Caco-2 (cell line): Measurements from ENCODE around the gene FUT2. TPM values are rescaled to one million over a fixed set of nuclear protein-coding genes. Genes with fewer than 3 reads are reported as not detected.

Experiments
- BruUV-seq: library from RNA; stranded (reverse); fragments of 400-500 nt; replicated peaks from 2 replicates; lab custom pipeline; 2021; lab: Mats Ljungman, UMichigan
- CTCF ChIA-PET: fragments of 300-600 bp; sonication (Branson Sonifier 250); formaldehyde crosslinking; loops from one replicate; lab custom pipeline; 2022; ENCODE audit warnings: antibody characterized with exemption; lab: Charles Lee
- POLR2A ChIA-PET: fragments of 300-600 bp; sonication (Branson Sonifier 250); formaldehyde crosslinking; loops from one replicate; lab custom pipeline; 2022; ENCODE audit warnings: antibody characterized with exemption; lab: Charles Lee
- DNase-seq, 2 experiments: peaks; one replicate each; pipeline versions ENCODE4 v3.0.0 to v3.0.0-alpha.2; 2020 to 2022
- H3K27me3 ChIP-seq: replicated peaks from 2 replicates; pipeline ENCODE4 v1.6.0; 2011; ENCODE audit warnings: low read length; ENCODE audit not compliant: control insufficient read depth, insufficient read depth
- H3K36me3 ChIP-seq: 2 replicates; pipeline ENCODE4 v1.5.1; 2011; ENCODE audit warnings: low read length; ENCODE audit not compliant: control insufficient read depth, insufficient read depth
- H3K4me1 ChIP-seq: fragments of 250-450 bp; sonication (Bioruptor Pico); 2 replicates; pipeline ENCODE4 v1.5.1; 2020; ENCODE audit warnings: mild to moderate bottlenecking
- H3K4me3 ChIP-seq: 2 replicates; pipeline ENCODE4 v1.5.1; 2011; ENCODE audit warnings: low read depth, mild to moderate bottlenecking, control low read depth, low read length
- H3K9me3 ChIP-seq: fragments of 250-450 bp; sonication (Bioruptor Pico); 2 replicates; pipeline ENCODE4 v1.5.1; 2020; ENCODE audit warnings: mild to moderate bottlenecking, moderate library complexity
- H3K27ac Mint-ChIP-seq: one replicate; pipeline ENCODE4 v1.8.0; 2022; ENCODE audit warnings: mixed read lengths; ENCODE audit not compliant: unreplicated experiment
- H3K27me3 Mint-ChIP-seq: one replicate; pipeline ENCODE4 v1.8.0; 2022; ENCODE audit warnings: mixed read lengths; ENCODE audit not compliant: insufficient read depth, unreplicated experiment
- H3K36me3 Mint-ChIP-seq: one replicate; pipeline ENCODE4 v1.8.0; 2022; ENCODE audit warnings: mild to moderate bottlenecking, mixed read lengths; ENCODE audit not compliant: insufficient read depth, unreplicated experiment
- H3K4me1 Mint-ChIP-seq: one replicate; pipeline ENCODE4 v1.8.0; 2022; ENCODE audit warnings: low read depth, mixed read lengths; ENCODE audit not compliant: unreplicated experiment
- H3K4me3 Mint-ChIP-seq: one replicate; pipeline ENCODE4 v1.8.0; 2022; ENCODE audit warnings: mild to moderate bottlenecking, moderate library complexity, mixed read lengths; ENCODE audit not compliant: unreplicated experiment
- H3K9me3 Mint-ChIP-seq: one replicate; pipeline ENCODE4 v1.8.0; 2022; ENCODE audit warnings: mixed read lengths; ENCODE audit not compliant: unreplicated experiment
- intact Hi-C: fragments of 100-400 bp; cut with micrococcal nuclease; formaldehyde crosslinking; loops from one replicate; pipeline ENCODE4 v1.10.0; 2022; ENCODE audit not compliant: unreplicated experiment
- total RNA-seq: library from RNA; stranded (reverse); gene quantifications from 2 replicates; pipeline ENCODE4 v1.2.3, GENCODE V29; 2022
- TF ChIP-seq, protein P1 (sequence below), 2 experiments: fragments of 200-600 bp in 1 of 2; IDR thresholded peaks; 1 replicate in 1 of 2; 2 replicates in 1 of 2; pipeline versions ENCODE4 v1.5.1 to v1.8.0; 2011 to 2022; ENCODE audit warnings: antibody characterized with exemption in 1 of 2, control low read depth in 1 of 2, inconsistent platforms in 1 of 2, low read depth in 1 of 2, low read length in 1 of 2, mild to moderate bottlenecking in 1 of 2, moderate library complexity in 1 of 2; ENCODE audit not compliant: insufficient read depth in 1 of 2, severe bottlenecking in 1 of 2, unreplicated experiment in 1 of 2

The FUT2 gene
- total RNA-seq, 1 experiment from 2014 or later = 13.5 TPM

DNA sequence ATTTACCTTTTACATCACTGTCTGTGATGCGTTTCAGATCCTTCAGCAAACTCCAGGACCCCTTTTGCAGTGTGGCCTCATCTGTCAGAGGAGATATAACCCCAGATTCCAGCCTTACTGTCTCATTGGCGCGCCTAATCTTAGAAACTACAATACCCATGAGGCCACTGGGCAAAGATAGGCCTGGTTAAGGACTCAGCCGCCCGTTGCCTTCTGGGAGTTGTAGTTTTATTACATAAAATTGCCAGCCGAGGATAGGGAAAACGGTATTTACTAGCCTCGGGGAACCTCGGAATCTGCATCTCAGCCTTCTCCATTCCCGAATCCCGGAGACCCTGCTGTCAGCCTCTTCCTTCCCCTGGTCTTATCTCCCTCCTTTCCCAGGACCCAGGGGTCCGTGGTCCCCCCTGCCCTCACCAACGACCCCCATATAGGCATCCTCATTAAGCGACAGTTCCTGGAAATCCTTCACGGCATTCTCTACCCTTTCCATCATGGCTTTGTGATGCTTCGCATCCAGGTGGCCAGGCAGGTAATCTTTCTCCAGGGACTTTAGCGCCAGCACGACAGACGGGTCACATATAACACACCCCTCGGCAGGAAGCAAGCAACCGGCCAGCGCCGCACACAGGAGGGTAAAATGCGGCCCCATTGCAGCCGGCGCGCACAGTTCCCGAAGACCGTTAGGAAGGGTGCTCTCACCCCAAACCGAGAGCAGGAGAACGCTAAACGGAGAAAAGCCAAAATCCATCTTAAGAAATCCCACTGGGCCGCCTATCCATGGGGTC, 49.6 kb downstream of the FUT2 start:
- no peaks in the 10 kb centered on the region for H3K27me3 Mint-ChIP-seq
- H3K4me3 Mint-ChIP-seq = no peak overlapping the region
- Histone ChIP-seq H3K4me3 (no peak overlapping the region), H3K9me3 (no peaks in the 10 kb centered on the region), H3K4me1 (peaks cover 11% of the 10 kb centered on the region), H3K27me3 (no peaks in the 10 kb centered on the region), H3K36me3 (no peaks in the 10 kb centered on the region)
- POLR2A ChIA-PET = no interaction called here
- no peak overlapping the region for H3K27ac Mint-ChIP-seq
- H3K36me3 Mint-ChIP-seq = peaks cover 52% of the 10 kb centered on the region
- CTCF ChIA-PET = interaction anchor here (0.6 kb wide), 1 partner anchor 279 kb away, joined by 4 read pairs; the partner anchor contains the start of gene CGB3
- intact Hi-C loops = no loop called here
- peak; percentile 64 to 65 for DNase-seq
- BruUV-seq = no TSS peak
- H3K4me1 Mint-ChIP-seq = peaks cover 14% of the 10 kb centered on the region
- TF ChIP-seq, protein P1, sequence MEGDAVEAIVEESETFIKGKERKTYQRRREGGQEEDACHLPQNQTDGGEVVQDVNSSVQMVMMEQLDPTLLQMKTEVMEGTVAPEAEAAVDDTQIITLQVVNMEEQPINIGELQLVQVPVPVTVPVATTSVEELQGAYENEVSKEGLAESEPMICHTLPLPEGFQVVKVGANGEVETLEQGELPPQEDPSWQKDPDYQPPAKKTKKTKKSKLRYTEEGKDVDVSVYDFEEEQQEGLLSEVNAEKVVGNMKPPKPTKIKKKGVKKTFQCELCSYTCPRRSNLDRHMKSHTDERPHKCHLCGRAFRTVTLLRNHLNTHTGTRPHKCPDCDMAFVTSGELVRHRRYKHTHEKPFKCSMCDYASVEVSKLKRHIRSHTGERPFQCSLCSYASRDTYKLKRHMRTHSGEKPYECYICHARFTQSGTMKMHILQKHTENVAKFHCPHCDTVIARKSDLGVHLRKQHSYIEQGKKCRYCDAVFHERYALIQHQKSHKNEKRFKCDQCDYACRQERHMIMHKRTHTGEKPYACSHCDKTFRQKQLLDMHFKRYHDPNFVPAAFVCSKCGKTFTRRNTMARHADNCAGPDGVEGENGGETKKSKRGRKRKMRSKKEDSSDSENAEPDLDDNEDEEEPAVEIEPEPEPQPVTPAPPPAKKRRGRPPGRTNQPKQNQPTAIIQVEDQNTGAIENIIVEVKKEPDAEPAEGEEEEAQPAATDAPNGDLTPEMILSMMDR (IDR thresholded peaks at IDR 0.05; ENCODE audit: insufficient read depth in 1 of 2, low read depth in 1 of 2, low read length in 1 of 2, severe bottlenecking in 1 of 2, unreplicated experiment in 1 of 2) = no peak
- H3K9me3 Mint-ChIP-seq = no peaks in the 10 kb centered on the region

DNA sequence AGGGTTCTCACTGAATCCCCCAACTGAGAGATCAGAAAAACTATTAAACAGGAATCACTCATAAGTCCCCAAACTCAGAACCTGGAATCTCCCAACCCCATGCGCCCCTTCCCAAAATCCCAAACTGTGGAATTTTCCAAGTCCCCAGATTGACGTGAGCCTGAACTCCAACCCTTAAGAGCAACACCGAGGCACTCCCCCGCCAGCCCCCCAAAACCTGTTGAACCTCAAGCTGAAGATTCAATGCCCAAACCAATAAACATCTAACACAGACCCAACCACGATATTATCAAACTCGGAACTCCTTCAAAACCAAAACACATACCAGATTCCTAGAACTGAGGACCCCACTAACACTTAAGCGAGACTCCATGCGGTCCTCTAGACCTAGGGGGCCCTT, 50.3 kb downstream of the FUT2 start:
- Histone ChIP-seq H3K27me3 (no peaks in the 10 kb centered on the region), H3K4me3 (no peak overlapping the region), H3K9me3 (no peaks in the 10 kb centered on the region), H3K36me3 (no peaks in the 10 kb centered on the region), H3K4me1 (peaks cover 7% of the 10 kb centered on the region)
- BruUV-seq = no TSS peak
- no peak for DNase-seq
- intact Hi-C loops = no loop called here
- Mint-ChIP-seq H3K9me3 (no peaks in the 10 kb centered on the region), H3K4me3 (no peak overlapping the region), H3K36me3 (peaks cover 53% of the 10 kb centered on the region), H3K27me3 (no peaks in the 10 kb centered on the region), H3K4me1 (peaks cover 10% of the 10 kb centered on the region), H3K27ac (no peak overlapping the region)
- TF ChIP-seq, protein P1 (IDR thresholded peaks at IDR 0.05; ENCODE audit: insufficient read depth in 1 of 2, low read depth in 1 of 2, low read length in 1 of 2, severe bottlenecking in 1 of 2, unreplicated experiment in 1 of 2) = no peak
- ChIA-PET POLR2A (no interaction called here), CTCF (no interaction called here)

DNA sequence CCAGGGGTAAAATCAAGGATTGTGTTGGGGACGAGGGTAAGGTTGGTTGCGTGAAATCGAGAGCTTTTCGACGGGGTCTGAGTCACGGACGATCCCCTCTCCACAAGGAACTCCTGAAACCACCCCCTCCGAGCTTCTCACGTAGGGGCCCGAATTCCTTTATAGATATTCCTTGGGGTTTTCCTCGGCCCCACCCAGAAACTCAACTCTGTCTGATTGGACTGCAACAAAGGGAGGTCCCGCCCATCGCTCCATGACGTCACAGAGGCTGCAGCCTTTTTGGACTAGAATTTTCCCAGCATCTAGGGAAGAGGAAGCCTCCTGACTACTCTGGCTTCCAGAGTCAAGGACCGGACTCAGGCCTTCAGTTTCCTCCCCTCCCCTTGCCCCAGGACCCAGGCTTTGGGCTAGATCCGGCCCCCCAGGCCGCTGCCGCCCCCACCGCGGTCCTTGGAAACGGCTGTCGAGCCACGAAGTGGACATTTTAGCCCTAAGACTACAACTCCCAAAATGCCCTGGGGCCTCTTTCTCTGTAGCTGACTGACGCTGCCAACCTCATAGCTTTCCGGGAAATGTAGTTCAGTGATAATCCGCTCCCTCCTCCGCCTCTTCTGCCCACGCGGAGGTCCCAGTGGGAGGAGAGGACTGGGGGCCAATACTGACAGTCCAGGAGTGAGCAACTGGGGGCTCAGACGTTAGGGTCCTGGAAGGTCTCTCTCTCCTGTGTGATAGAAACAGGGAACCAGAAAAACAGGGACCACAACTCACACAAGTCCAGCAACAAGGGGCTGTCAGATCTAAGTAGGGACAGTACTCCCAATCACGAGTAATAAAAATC, 51.2 kb downstream of the FUT2 start, which contains the start of gene IZUMO1:
IZUMO1 (minus strand) TSS at position 172 of the 838 bp plus-strand sequence. CDS start 1,050 bp downstream, outside the sequence.
- Histone ChIP-seq H3K9me3 (no peaks in the 10 kb centered on the region), H3K27me3 (no peaks in the 10 kb centered on the region), H3K4me3 (no peak within 1 kb of the TSS), H3K4me1 (no peaks in the 10 kb centered on the region; the same call in none of the 2 replicates), H3K36me3 (no peaks in the 10 kb centered on the region)
- DNase-seq = no peak
- BruUV-seq = no TSS peak
- Mint-ChIP-seq H3K36me3 (peaks cover 47% of the 10 kb centered on the region), H3K27me3 (no peaks in the 10 kb centered on the region), H3K4me3 (no peak within 1 kb of the TSS), H3K4me1 (peaks cover 8% of the 10 kb centered on the region), H3K27ac (no peak within 1 kb of the TSS), H3K9me3 (no peaks in the 10 kb centered on the region)
- ChIA-PET CTCF (no interaction called here), POLR2A (no interaction called here)
- TF ChIP-seq, protein P1 (IDR thresholded peaks at IDR 0.05; ENCODE audit: insufficient read depth in 1 of 2, low read depth in 1 of 2, low read length in 1 of 2, severe bottlenecking in 1 of 2, unreplicated experiment in 1 of 2) = no peak
- intact Hi-C loops = no loop called here
